K562 (cell line): ENCODE results near the gene POR. TPM values are rescaled to one million over a fixed set of nuclear protein-coding genes. Genes with fewer than 3 reads are reported as not detected.

Experiments used
- CREBBP ChIP-seq: IDR thresholded peaks from one replicate; pipeline ENCODE4 v1.6.1; 2012; ENCODE audit warnings: low read depth, mild to moderate bottlenecking, control low read depth, inconsistent platforms, low read length
- TEAD2 ChIP-seq: fragments of 450-650 bp; IDR thresholded peaks from 2 replicates; pipeline ENCODE4 v1.6.1; 2016; ENCODE audit warnings: missing genetic modification characterization, control low read depth, missing compliant biosample characterization
- ZNF282 ChIP-seq: sonication (generic); formaldehyde crosslinking; IDR thresholded peaks from 2 replicates; pipeline ENCODE4 v1.8.1; 2023; ENCODE audit warnings: missing genetic modification reagents
- polyA plus RNA-seq, 8 experiments: library from polyadenylated mRNA; depleted of rRNA in 4 of 8; stranded (reverse) in 5 of 8; unstranded in 3 of 8; fragments of >200 nt; fragmentation: Nextera tagmentation in 2 of 8; fragmentation: Illumina TruSeq in 1 of 8; extraction: Ambion mirVana in 2 of 8; extraction: Trizol in 1 of 8; gene quantifications; 2 replicates each; pipeline versions ENCODE4 v1.2.1 to v1.2.3, GENCODE V29; 2011 to 2014; ENCODE audit warnings: inconsistent platforms in 1 of 8, missing spikeins in 1 of 8
- total RNA-seq, 7 experiments: library from RNA; depleted of rRNA in 6 of 7; stranded (reverse); fragments of >200 nt in 6 of 7; fragmentation: Illumina TruSeq in 2 of 7; extraction: Trizol in 2 of 7; gene quantifications; 2 replicates each; pipeline versions ENCODE4 v1.2.1 to v1.2.3, GENCODE V29; 2011 to 2021; ENCODE audit warnings: low replicate concordance in 1 of 7
- TF ChIP-seq, protein P1 (sequence below): fragments of 200-600 bp; sonication (generic); IDR thresholded peaks from one replicate; pipeline ENCODE4 v1.6.1; 2012; ENCODE audit warnings: mild to moderate bottlenecking, low read depth, low read length, inconsistent platforms
- TF ChIP-seq, protein P2 (sequence below): sonication (generic); formaldehyde crosslinking; IDR thresholded peaks from 2 replicates; pipeline ENCODE4 v1.4.0; 2020; ENCODE audit warnings: mild to moderate bottlenecking, missing genetic modification reagents
- TF ChIP-seq, protein P3 (sequence below), 3 experiments: fragments of 200-800 bp in 1 of 3; sonication (Bioruptor generic) in 1 of 3; sonication (generic) in 1 of 3; formaldehyde crosslinking in 1 of 3; IDR thresholded peaks; 2 replicates each; pipeline versions ENCODE4 v1.6.1 to v1.8.0; 2016 to 2022; ENCODE audit warnings: mild to moderate bottlenecking in 2 of 3, missing compliant biosample characterization in 2 of 3, missing genetic modification characterization in 2 of 3, missing genetic modification reagents in 1 of 3
- TF ChIP-seq, protein P4 (sequence below): fragments of 150-350 bp; IDR thresholded peaks from 2 replicates; pipeline ENCODE4 v1.6.1; 2014; ENCODE audit warnings: low read depth, mild to moderate bottlenecking, low read length, borderline replicate concordance

The POR gene
- total and polyA plus RNA-seq, 9 of the 15 experiments (the other 6 are each of a cell fraction or from before 2014, with no cell fraction given) = 4.7 to 142 (median 40.8) TPM

DNA sequence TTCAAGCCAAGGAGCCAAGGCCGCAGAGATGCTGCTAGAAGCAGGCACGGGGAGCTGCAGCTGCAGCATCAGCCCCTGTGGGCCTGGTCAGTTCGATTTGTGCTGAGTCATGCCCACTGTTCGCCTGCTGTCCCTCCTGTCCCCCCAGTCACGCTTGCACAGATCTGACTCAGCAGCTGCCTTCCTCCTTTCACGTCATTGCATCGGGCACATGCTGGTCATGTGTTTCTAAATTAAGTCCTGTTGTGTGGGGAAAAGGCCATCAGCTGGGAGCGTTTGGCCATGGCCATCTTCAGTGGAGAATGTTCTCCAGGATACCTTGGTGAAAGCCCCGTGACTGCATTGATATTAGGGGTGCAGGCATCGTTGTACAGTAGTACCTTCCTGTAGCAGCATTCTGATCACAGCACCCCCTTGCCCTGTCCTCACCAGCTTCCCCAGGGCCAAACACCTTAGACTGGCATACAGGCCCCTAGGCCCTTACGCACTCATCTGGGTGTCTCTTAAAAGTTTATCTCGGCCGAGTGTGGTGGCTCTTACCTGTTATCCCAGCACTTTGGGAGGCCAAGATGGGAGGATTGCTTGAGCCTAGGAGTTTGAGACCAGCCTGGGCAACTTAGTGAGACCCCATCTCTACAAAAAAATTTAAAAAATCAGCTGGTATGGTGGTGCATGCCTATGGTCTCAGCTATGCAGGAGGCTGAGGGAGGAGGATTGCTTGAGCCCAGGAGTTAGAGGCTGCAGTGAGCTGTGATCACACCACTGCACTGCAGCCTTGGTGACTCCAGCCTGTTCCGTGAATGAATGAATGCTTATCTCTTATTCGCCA lies 23.2 kb downstream of the POR start (continued):
- TF ChIP-seq, protein P1, sequence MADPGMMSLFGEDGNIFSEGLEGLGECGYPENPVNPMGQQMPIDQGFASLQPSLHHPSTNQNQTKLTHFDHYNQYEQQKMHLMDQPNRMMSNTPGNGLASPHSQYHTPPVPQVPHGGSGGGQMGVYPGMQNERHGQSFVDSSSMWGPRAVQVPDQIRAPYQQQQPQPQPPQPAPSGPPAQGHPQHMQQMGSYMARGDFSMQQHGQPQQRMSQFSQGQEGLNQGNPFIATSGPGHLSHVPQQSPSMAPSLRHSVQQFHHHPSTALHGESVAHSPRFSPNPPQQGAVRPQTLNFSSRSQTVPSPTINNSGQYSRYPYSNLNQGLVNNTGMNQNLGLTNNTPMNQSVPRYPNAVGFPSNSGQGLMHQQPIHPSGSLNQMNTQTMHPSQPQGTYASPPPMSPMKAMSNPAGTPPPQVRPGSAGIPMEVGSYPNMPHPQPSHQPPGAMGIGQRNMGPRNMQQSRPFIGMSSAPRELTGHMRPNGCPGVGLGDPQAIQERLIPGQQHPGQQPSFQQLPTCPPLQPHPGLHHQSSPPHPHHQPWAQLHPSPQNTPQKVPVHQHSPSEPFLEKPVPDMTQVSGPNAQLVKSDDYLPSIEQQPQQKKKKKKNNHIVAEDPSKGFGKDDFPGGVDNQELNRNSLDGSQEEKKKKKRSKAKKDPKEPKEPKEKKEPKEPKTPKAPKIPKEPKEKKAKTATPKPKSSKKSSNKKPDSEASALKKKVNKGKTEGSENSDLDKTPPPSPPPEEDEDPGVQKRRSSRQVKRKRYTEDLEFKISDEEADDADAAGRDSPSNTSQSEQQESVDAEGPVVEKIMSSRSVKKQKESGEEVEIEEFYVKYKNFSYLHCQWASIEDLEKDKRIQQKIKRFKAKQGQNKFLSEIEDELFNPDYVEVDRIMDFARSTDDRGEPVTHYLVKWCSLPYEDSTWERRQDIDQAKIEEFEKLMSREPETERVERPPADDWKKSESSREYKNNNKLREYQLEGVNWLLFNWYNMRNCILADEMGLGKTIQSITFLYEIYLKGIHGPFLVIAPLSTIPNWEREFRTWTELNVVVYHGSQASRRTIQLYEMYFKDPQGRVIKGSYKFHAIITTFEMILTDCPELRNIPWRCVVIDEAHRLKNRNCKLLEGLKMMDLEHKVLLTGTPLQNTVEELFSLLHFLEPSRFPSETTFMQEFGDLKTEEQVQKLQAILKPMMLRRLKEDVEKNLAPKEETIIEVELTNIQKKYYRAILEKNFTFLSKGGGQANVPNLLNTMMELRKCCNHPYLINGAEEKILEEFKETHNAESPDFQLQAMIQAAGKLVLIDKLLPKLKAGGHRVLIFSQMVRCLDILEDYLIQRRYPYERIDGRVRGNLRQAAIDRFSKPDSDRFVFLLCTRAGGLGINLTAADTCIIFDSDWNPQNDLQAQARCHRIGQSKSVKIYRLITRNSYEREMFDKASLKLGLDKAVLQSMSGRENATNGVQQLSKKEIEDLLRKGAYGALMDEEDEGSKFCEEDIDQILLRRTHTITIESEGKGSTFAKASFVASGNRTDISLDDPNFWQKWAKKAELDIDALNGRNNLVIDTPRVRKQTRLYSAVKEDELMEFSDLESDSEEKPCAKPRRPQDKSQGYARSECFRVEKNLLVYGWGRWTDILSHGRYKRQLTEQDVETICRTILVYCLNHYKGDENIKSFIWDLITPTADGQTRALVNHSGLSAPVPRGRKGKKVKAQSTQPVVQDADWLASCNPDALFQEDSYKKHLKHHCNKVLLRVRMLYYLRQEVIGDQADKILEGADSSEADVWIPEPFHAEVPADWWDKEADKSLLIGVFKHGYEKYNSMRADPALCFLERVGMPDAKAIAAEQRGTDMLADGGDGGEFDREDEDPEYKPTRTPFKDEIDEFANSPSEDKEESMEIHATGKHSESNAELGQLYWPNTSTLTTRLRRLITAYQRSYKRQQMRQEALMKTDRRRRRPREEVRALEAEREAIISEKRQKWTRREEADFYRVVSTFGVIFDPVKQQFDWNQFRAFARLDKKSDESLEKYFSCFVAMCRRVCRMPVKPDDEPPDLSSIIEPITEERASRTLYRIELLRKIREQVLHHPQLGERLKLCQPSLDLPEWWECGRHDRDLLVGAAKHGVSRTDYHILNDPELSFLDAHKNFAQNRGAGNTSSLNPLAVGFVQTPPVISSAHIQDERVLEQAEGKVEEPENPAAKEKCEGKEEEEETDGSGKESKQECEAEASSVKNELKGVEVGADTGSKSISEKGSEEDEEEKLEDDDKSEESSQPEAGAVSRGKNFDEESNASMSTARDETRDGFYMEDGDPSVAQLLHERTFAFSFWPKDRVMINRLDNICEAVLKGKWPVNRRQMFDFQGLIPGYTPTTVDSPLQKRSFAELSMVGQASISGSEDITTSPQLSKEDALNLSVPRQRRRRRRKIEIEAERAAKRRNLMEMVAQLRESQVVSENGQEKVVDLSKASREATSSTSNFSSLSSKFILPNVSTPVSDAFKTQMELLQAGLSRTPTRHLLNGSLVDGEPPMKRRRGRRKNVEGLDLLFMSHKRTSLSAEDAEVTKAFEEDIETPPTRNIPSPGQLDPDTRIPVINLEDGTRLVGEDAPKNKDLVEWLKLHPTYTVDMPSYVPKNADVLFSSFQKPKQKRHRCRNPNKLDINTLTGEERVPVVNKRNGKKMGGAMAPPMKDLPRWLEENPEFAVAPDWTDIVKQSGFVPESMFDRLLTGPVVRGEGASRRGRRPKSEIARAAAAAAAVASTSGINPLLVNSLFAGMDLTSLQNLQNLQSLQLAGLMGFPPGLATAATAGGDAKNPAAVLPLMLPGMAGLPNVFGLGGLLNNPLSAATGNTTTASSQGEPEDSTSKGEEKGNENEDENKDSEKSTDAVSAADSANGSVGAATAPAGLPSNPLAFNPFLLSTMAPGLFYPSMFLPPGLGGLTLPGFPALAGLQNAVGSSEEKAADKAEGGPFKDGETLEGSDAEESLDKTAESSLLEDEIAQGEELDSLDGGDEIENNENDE = no peak
- TF ChIP-seq, protein P2, sequence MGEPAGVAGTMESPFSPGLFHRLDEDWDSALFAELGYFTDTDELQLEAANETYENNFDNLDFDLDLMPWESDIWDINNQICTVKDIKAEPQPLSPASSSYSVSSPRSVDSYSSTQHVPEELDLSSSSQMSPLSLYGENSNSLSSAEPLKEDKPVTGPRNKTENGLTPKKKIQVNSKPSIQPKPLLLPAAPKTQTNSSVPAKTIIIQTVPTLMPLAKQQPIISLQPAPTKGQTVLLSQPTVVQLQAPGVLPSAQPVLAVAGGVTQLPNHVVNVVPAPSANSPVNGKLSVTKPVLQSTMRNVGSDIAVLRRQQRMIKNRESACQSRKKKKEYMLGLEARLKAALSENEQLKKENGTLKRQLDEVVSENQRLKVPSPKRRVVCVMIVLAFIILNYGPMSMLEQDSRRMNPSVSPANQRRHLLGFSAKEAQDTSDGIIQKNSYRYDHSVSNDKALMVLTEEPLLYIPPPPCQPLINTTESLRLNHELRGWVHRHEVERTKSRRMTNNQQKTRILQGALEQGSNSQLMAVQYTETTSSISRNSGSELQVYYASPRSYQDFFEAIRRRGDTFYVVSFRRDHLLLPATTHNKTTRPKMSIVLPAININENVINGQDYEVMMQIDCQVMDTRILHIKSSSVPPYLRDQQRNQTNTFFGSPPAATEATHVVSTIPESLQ (CRISPR knock-in tag) = no peak
- TF ChIP-seq ZNF282 (no peak), CREBBP (no peak), TEAD2 (0 out of 2 replicates have a peak, but pooled peaks have one; percentile 54)
- TF ChIP-seq, protein P3, sequence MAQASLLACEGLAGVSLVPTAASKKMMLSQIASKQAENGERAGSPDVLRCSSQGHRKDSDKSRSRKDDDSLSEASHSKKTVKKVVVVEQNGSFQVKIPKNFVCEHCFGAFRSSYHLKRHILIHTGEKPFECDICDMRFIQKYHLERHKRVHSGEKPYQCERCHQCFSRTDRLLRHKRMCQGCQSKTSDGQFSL (CRISPR knock-in tag; IDR thresholded peaks at IDR 0.05) = no peak
- TF ChIP-seq, protein P3 (tag; IDR thresholded peaks at IDR 0.05) = no peak
- TF ChIP-seq, protein P4, sequence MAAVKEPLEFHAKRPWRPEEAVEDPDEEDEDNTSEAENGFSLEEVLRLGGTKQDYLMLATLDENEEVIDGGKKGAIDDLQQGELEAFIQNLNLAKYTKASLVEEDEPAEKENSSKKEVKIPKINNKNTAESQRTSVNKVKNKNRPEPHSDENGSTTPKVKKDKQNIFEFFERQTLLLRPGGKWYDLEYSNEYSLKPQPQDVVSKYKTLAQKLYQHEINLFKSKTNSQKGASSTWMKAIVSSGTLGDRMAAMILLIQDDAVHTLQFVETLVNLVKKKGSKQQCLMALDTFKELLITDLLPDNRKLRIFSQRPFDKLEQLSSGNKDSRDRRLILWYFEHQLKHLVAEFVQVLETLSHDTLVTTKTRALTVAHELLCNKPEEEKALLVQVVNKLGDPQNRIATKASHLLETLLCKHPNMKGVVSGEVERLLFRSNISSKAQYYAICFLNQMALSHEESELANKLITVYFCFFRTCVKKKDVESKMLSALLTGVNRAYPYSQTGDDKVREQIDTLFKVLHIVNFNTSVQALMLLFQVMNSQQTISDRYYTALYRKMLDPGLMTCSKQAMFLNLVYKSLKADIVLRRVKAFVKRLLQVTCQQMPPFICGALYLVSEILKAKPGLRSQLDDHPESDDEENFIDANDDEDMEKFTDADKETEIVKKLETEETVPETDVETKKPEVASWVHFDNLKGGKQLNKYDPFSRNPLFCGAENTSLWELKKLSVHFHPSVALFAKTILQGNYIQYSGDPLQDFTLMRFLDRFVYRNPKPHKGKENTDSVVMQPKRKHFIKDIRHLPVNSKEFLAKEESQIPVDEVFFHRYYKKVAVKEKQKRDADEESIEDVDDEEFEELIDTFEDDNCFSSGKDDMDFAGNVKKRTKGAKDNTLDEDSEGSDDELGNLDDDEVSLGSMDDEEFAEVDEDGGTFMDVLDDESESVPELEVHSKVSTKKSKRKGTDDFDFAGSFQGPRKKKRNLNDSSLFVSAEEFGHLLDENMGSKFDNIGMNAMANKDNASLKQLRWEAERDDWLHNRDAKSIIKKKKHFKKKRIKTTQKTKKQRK = no peak
